GM18502 (cell line): Measurements from ENCODE around the gene SIM1.
"Not testable (repeated sequence)": the region's sequence is repeated elsewhere in the genome, so short reads cannot be mapped to it uniquely, and the experiment has no call there.

Source experiments
- ATAC-seq: cut with Tn5 transposase; IDR thresholded peaks from one replicate; pipeline ENCODE4 v1.9.1; 2021; ENCODE audit warnings: mild to moderate bottlenecking; ENCODE audit not compliant: unreplicated experiment, poor library complexity

The SIM1 gene

GRCh38 chr6:100371591-100371990 lies 93.1 kb downstream of the SIM1 start:
- no peak for ATAC-seq

GRCh38 chr6:100370265-100370664 lies 94.5 kb downstream of the SIM1 start:
- no peak for ATAC-seq

- ATAC-seq, result no peak
Observed at GRCh38 chr6:100366419-100366818, 98.3 kb downstream of the SIM1 start.

GRCh38 chr6:100363651-100364050 lies 101.1 kb downstream of the SIM1 start:
- ATAC-seq, result no peak

DNA sequence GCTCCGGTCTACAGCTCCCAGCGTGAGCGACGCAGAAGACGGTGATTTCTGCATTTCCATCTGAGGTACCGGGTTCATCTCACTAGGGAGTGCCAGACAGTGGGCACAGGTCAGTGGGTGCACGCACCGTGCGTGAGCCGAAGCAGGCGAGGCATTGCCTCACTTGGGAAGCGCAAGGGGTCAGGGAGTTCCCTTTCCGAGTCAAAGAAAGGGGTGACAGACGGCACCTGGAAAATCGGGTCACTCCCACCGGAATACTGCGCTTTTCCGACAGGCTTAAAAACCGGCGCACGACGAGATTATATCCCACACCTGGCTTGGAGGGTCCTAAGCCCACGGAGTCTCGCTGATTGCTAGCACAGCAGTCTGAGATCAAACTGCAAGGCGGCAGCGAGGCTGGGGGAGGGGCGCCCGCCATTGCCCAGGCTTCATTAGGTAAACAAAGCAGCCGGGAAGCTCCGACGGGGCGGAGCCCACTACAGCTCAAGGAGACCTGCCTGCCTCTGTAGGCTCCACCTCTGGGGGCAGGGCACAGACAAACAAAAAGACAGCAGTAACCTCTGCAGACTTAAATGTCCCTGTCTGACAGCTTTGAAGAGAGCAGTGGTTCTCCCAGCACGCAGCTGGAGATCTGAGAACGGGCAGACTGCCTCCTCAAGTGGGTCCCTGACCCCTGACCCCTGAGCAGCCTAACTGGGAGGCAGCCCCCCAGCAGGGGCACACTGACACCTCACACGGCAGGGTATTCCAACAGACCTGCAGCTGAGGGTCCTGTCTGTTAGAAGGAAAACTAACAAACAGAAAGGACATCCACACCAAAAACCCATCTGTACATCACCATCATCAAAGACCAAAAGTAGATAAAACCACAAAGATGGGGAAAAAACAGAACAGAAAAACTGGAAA lies 109.7 kb downstream of the SIM1 start:
- not testable (repeated sequence) for ATAC-seq

DNA sequence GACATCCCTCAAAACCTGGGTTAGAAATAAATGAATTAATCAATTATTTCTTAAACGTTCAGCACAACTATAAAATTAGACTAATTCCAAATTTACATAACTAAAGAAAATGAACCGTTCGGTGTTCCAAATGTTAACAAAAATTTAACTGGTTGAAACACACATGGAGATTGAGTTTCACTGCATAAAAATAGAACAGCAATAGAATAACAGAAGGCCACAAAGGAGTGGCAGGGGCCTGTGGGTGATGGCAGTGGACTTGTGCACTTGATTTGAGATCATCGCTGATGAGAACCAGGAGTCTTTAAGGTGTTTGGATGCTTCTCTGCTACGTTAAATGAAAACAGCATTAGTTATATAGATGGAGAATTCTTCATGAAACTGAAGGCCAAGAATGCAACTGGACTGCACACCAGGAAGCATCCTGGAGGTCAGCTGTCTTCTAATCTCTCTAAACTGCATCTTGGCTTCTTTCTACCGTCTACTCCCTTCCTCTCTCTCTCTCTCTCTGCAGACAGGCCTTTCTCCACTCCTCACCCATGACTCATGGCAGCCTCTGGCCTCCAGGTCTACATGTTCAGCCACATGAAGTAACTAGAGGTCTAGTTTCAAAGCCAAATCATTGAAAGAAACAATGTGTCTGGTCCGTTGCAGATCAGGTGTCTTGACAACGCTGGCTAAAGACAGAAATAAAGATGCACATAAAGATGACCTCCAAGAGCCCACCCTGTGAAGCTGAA lies 111.3 kb downstream of the SIM1 start:
- no peak for ATAC-seq

GRCh38 chr6:100350139-100350538 lies 114.6 kb downstream of the SIM1 start:
- no peak for ATAC-seq

GRCh38 chr6:100349366-100349765 lies 115.4 kb downstream of the SIM1 start:
- ATAC-seq, result no peak

- ATAC-seq, result peak; percentile 49
Observed at GRCh38 chr6:100347901-100348550, 116.7 kb downstream of the SIM1 start.

DNA sequence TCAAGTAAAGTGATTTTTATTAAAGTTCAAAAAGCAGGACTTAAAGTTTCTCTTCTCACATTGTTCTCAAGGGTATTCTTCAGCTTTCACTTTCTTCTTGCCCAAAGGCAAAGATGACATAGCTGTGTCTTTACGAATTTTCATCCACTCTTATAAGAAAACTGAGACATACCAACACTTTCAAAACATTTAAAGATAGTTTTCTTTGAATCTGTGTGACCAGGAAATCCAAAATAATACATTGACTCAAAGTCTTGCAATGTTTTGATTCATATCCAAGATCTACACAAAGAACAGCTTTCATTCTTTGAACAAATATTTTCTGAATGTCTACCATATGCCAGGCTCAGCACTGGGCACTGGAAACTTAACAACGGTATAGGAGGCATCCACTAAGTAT lies 117.9 kb downstream of the SIM1 start:
- no peak for ATAC-seq

DNA sequence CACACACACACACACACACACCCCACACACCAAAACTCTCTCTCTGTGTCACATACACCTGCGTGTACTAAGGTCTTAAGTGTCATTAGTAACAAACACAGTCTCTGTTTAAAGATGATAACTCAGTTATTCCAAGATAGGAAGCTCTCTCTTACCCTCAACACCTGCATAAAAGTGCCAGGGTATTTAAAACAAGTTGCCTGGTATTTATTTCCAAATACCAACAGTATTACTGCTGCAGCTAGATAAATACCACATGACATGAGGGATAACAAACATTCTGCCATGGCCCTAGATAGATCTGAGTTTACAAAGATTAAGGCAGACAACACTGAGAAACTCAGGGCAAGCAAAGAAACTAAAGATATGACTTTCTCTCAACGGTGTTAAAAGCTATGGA lies 118.5 kb downstream of the SIM1 start:
- ATAC-seq, result no peak

- ATAC-seq, result no peak
Observed at GRCh38 chr6:100344761-100345160, 120.0 kb downstream of the SIM1 start.

DNA sequence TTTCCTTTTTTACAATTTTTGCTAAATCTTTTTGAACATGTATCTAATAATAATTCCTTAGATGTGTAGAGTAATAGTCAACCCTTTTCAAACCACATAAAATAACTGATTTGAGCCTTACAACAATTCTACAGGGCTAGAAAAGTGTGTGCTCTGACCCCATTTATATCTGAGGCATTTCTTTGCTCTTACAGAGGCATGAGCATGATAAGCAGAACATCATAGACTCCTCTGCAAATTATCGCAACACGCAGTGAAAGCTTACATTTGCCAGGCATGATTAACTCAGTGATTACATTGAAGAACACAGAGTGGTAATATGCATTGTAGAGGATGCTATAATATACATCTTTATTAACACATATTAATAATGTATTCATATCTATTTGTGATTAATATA lies 120.4 kb downstream of the SIM1 start:
- no peak for ATAC-seq

GRCh38 chr6:100343316-100344077 lies 121.2 kb downstream of the SIM1 start:
- no peak for ATAC-seq

- ATAC-seq, result no peak
Observed at GRCh38 chr6:100342830-100343229, 121.9 kb downstream of the SIM1 start.

DNA sequence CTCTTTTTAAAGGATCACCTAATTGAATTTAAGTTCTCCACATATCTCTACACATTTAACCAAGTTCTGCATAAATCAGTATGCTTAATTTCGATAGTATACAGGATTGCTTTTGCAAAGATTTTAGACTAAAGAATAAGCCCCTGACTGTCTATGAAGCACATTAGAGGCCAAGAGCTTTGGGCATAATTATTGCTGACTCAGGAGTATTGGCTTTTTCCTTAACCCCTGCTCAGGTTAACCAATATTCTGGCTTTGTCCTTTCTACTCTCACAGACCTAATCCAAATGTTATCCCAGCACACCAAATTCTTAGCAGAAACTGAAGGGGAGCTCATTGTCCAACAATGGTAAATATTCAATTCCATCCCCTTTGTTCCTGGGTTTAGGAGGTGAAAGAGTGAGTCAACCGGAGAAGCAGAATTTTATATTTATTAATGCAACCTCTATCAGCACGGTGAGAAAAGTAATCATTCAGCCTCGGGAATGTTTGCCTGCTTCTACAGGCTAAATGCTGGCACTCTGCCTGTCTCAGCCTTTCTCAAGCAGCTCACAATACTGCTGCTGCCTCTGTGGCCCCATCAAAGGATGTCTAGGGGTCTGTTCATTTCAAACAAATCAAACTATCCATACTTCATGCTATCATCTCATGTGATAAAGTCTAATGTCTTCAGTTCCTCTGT lies 125.0 kb downstream of the SIM1 start:
- no peak for ATAC-seq

DNA sequence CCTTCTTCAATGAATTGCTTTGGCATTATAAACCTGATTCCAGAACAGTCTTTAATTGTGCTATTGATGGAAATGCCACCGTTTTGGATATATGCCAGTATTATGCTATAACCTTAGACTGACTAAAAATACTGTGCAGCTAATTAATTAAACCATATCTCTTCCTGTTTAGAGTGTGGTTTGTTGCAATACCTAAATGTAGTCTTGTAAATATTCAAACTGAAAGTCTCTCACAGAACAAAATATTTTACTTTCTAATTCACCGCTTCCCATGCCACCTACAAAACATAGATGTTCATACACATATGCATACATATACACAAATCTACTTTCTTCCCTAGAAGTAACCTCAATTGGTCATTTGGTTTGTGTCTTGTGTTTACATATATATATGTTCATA lies 126.6 kb downstream of the SIM1 start:
- ATAC-seq, result no peak

GRCh38 chr6:100336876-100337275 lies 127.8 kb downstream of the SIM1 start:
- no peak for ATAC-seq

GRCh38 chr6:100335991-100336390 lies 128.7 kb downstream of the SIM1 start:
- no peak for ATAC-seq
